ENCODE data around the gene ICA1.

DNA sequence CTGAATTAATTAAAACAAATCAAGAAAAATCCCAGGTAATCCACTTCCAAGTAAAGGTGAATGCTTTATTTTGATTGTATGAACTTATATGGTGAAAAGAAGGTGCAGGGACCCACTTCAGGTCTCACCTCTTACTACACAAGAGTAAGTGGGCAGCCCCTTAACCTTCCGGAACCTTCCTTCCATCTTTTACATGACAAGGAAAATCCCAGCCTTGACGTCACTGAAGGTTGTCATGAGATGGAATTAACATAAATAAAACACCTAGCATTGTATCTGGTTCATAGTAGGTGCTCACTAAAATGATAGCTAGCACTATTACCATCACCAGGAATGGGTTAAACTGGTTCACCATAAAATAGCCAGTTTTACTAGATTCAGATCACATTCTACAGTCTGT, 119.5 kb downstream of the ICA1 start:
- TF ChIP-seq CREB1 (CRISPR knock-in tag; IDR thresholded peaks at IDR 0.05; ENCODE audit: low read depth) (no peak), POLR2AphosphoS5 (IDR thresholded peaks at IDR 0.05; ENCODE audit: low read depth) (no peak), EZH2 (IDR thresholded peaks at IDR 0.05; ENCODE audit: low read depth, unreplicated experiment) (no peak)
- TF ChIP-seq, protein P1, sequence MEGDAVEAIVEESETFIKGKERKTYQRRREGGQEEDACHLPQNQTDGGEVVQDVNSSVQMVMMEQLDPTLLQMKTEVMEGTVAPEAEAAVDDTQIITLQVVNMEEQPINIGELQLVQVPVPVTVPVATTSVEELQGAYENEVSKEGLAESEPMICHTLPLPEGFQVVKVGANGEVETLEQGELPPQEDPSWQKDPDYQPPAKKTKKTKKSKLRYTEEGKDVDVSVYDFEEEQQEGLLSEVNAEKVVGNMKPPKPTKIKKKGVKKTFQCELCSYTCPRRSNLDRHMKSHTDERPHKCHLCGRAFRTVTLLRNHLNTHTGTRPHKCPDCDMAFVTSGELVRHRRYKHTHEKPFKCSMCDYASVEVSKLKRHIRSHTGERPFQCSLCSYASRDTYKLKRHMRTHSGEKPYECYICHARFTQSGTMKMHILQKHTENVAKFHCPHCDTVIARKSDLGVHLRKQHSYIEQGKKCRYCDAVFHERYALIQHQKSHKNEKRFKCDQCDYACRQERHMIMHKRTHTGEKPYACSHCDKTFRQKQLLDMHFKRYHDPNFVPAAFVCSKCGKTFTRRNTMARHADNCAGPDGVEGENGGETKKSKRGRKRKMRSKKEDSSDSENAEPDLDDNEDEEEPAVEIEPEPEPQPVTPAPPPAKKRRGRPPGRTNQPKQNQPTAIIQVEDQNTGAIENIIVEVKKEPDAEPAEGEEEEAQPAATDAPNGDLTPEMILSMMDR (conservative IDR thresholded peaks at IDR 0.05; ENCODE audit: low read depth in 2 of 2) = no peak
- TF ChIP-seq, protein P2, sequence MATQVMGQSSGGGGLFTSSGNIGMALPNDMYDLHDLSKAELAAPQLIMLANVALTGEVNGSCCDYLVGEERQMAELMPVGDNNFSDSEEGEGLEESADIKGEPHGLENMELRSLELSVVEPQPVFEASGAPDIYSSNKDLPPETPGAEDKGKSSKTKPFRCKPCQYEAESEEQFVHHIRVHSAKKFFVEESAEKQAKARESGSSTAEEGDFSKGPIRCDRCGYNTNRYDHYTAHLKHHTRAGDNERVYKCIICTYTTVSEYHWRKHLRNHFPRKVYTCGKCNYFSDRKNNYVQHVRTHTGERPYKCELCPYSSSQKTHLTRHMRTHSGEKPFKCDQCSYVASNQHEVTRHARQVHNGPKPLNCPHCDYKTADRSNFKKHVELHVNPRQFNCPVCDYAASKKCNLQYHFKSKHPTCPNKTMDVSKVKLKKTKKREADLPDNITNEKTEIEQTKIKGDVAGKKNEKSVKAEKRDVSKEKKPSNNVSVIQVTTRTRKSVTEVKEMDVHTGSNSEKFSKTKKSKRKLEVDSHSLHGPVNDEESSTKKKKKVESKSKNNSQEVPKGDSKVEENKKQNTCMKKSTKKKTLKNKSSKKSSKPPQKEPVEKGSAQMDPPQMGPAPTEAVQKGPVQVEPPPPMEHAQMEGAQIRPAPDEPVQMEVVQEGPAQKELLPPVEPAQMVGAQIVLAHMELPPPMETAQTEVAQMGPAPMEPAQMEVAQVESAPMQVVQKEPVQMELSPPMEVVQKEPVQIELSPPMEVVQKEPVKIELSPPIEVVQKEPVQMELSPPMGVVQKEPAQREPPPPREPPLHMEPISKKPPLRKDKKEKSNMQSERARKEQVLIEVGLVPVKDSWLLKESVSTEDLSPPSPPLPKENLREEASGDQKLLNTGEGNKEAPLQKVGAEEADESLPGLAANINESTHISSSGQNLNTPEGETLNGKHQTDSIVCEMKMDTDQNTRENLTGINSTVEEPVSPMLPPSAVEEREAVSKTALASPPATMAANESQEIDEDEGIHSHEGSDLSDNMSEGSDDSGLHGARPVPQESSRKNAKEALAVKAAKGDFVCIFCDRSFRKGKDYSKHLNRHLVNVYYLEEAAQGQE (IDR thresholded peaks at IDR 0.05; ENCODE audit: unreplicated experiment) = no peak
- TF ChIP-seq, protein P3, sequence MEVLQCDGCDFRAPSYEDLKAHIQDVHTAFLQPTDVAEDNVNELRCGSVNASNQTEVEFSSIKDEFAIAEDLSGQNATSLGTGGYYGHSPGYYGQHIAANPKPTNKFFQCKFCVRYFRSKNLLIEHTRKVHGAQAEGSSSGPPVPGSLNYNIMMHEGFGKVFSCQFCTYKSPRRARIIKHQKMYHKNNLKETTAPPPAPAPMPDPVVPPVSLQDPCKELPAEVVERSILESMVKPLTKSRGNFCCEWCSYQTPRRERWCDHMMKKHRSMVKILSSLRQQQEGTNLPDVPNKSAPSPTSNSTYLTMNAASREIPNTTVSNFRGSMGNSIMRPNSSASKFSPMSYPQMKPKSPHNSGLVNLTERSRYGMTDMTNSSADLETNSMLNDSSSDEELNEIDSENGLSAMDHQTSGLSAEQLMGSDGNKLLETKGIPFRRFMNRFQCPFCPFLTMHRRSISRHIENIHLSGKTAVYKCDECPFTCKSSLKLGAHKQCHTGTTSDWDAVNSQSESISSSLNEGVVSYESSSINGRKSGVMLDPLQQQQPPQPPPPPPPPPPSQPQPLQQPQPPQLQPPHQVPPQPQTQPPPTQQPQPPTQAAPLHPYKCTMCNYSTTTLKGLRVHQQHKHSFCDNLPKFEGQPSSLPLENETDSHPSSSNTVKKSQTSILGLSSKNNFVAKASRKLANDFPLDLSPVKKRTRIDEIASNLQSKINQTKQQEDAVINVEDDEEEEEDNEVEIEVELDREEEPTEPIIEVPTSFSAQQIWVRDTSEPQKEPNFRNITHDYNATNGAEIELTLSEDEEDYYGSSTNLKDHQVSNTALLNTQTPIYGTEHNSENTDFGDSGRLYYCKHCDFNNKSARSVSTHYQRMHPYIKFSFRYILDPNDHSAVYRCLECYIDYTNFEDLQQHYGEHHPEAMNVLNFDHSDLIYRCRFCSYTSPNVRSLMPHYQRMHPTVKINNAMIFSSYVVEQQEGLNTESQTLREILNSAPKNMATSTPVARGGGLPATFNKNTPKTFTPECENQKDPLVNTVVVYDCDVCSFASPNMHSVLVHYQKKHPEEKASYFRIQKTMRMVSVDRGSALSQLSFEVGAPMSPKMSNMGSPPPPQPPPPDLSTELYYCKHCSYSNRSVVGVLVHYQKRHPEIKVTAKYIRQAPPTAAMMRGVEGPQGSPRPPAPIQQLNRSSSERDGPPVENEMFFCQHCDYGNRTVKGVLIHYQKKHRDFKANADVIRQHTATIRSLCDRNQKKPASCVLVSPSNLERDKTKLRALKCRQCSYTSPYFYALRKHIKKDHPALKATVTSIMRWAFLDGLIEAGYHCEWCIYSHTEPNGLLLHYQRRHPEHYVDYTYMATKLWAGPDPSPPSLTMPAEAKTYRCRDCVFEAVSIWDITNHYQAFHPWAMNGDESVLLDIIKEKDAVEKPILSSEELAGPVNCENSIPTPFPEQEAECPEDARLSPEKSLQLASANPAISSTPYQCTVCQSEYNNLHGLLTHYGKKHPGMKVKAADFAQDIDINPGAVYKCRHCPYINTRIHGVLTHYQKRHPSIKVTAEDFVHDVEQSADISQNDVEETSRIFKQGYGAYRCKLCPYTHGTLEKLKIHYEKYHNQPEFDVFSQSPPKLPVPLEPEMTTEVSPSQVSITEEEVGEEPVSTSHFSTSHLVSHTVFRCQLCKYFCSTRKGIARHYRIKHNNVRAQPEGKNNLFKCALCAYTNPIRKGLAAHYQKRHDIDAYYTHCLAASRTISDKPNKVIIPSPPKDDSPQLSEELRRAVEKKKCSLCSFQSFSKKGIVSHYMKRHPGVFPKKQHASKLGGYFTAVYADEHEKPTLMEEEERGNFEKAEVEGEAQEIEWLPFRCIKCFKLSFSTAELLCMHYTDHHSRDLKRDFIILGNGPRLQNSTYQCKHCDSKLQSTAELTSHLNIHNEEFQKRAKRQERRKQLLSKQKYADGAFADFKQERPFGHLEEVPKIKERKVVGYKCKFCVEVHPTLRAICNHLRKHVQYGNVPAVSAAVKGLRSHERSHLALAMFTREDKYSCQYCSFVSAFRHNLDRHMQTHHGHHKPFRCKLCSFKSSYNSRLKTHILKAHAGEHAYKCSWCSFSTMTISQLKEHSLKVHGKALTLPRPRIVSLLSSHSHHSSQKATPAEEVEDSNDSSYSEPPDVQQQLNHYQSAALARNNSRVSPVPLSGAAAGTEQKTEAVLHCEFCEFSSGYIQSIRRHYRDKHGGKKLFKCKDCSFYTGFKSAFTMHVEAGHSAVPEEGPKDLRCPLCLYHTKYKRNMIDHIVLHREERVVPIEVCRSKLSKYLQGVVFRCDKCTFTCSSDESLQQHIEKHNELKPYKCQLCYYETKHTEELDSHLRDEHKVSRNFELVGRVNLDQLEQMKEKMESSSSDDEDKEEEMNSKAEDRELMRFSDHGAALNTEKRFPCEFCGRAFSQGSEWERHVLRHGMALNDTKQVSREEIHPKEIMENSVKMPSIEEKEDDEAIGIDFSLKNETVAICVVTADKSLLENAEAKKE (CRISPR knock-in tag; IDR thresholded peaks at IDR 0.05) = no peak
- TF ChIP-seq, protein P4, sequence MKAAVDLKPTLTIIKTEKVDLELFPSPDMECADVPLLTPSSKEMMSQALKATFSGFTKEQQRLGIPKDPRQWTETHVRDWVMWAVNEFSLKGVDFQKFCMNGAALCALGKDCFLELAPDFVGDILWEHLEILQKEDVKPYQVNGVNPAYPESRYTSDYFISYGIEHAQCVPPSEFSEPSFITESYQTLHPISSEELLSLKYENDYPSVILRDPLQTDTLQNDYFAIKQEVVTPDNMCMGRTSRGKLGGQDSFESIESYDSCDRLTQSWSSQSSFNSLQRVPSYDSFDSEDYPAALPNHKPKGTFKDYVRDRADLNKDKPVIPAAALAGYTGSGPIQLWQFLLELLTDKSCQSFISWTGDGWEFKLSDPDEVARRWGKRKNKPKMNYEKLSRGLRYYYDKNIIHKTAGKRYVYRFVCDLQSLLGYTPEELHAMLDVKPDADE (IDR thresholded peaks at IDR 0.05) = no peak
